ENCODE measurements around the gene BRCA2.

DNA sequence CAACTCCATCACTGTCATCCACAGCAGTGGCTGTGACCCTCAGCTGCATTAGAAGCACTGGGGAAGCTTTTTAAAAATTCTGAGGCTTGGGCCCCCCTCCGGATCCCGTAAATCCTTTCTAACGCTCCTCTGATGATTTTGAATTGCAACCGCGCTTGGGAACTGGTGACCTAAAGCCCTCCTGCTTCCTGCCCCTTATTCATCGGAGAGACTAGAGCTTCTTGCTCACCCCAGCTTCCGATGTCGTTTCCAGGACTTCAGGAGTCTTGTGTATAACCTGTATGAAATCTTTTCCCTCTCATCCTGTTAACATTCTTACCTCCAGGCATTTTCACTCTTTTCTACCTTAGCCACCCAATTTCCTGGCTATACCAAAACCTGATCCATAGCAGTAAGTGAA is 14.9 kb upstream of the BRCA2 start:
- TF ChIP-seq, protein P1, sequence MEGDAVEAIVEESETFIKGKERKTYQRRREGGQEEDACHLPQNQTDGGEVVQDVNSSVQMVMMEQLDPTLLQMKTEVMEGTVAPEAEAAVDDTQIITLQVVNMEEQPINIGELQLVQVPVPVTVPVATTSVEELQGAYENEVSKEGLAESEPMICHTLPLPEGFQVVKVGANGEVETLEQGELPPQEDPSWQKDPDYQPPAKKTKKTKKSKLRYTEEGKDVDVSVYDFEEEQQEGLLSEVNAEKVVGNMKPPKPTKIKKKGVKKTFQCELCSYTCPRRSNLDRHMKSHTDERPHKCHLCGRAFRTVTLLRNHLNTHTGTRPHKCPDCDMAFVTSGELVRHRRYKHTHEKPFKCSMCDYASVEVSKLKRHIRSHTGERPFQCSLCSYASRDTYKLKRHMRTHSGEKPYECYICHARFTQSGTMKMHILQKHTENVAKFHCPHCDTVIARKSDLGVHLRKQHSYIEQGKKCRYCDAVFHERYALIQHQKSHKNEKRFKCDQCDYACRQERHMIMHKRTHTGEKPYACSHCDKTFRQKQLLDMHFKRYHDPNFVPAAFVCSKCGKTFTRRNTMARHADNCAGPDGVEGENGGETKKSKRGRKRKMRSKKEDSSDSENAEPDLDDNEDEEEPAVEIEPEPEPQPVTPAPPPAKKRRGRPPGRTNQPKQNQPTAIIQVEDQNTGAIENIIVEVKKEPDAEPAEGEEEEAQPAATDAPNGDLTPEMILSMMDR (IDR thresholded peaks at IDR 0.05), result no peak
- TF ChIP-seq POLR2A (IDR thresholded peaks at IDR 0.05), result no peak

Data from vagina (tissue), 2 donors.